ENCODE data around the gene FNBP1.

FNBP1 gene

GRCh38 chr9:129900263-129901027 lies 142.5 kb downstream of the FNBP1 start:
- Histone ChIP-seq H3K4me3 (replicated peaks; ENCODE audit: insufficient read depth, low read length) (no peak overlapping the region), H3K27ac (replicated peaks) (no peak overlapping the region), H3K27me3 (ENCODE audit: insufficient read depth, poor library complexity, severe bottlenecking) (no peaks in the 10 kb centered on the region)
- peak; percentile 16; the same call in 1 of the 2 replicates for TF ChIP-seq SPI1 (IDR thresholded peaks at IDR 0.05; ENCODE audit: borderline replicate concordance, low read depth)
- TF ChIP-seq REST (IDR thresholded peaks at IDR 0.05; ENCODE audit: insufficient replicate concordance, low read depth): no peak
- no peak for DNase-seq (ENCODE audit: low read depth in 1 of 2, low spot score in 1 of 2)

DNA sequence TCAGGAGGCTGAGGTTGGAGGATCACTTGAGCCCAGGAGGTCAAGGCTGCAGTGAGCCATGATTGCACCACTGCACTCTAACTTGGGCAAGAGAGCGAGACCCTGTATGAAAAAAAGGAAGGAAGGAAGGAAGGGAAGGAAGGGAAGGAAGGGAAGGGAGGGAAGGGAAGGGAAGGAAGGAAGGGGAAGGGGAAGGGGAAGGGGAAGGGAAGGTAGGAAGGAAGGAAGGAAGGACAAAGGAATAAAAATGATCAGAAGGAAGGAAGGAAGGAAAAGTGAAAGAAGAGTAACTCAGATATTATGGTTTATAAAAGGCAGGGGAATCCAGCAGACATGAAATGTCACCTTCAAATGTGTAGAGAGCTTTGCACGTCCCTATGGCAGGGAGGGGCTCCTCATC lies 143.4 kb downstream of the FNBP1 start:
- TF ChIP-seq GABPA (IDR thresholded peaks at IDR 0.05; ENCODE audit: low read depth): no peak
- TF ChIP-seq CTCF (IDR thresholded peaks at IDR 0.05; ENCODE audit: insufficient read depth, low read length): no peak
- no peak for TF ChIP-seq REST (IDR thresholded peaks at IDR 0.05; ENCODE audit: insufficient replicate concordance, low read depth)
- no peak for TF ChIP-seq POLR2AphosphoS5 (IDR thresholded peaks at IDR 0.05; ENCODE audit: low read depth)
- no peak for TF ChIP-seq SPI1 (IDR thresholded peaks at IDR 0.05; ENCODE audit: borderline replicate concordance, low read depth)
- Histone ChIP-seq H3K27ac (replicated peaks) (no peak overlapping the region), H3K4me3 (replicated peaks; ENCODE audit: insufficient read depth, low read length) (no peak overlapping the region), H3K27me3 (ENCODE audit: insufficient read depth, poor library complexity, severe bottlenecking) (no peaks in the 10 kb centered on the region)
- no peak for DNase-seq (ENCODE audit: low read depth in 1 of 2, low spot score in 1 of 2)

- Histone ChIP-seq H3K4me3 (replicated peaks; ENCODE audit: insufficient read depth, low read length) (no peak overlapping the region), H3K27me3 (ENCODE audit: insufficient read depth, poor library complexity, severe bottlenecking) (no peaks in the 10 kb centered on the region), H3K27ac (replicated peaks) (no peak overlapping the region)
- TF ChIP-seq POLR2AphosphoS5 (IDR thresholded peaks at IDR 0.05; ENCODE audit: low read depth) (no peak), SPI1 (IDR thresholded peaks at IDR 0.05; ENCODE audit: borderline replicate concordance, low read depth) (no peak), CTCF (IDR thresholded peaks at IDR 0.05; ENCODE audit: insufficient read depth, low read length) (no peak), REST (IDR thresholded peaks at IDR 0.05; ENCODE audit: insufficient replicate concordance, low read depth) (no peak), GABPA (IDR thresholded peaks at IDR 0.05; ENCODE audit: low read depth) (no peak)
- DNase-seq (ENCODE audit: low read depth in 1 of 2, low spot score in 1 of 2): no peak
Observed at GRCh38 chr9:129898185-129898584, 144.8 kb downstream of the FNBP1 start.
